ENCODE measurements around the gene SIGLEC7.
"Not testable (repeated sequence)": the region's sequence is repeated elsewhere in the genome, so short reads cannot be mapped to it uniquely, and the experiment has no call there.

SIGLEC7 gene

DNA sequence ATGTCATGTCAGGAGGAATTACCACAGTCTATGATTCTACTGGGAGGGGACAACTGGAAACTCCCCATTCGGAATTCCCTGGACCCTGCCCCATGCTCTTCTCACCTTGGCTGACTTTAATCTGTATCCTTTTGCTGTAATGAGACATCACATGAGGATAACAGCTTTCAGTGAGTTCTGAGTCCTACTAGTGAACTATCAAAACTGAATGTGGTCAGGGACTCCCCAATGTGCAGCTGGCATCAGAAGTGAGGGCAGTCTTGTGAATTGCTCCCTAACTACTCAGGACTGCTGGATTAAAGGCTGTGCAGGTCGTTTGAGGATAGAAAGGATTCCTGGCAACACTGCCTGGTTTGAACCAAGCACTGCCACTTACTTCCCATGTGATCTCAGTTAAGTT, 15.2 kb downstream of the SIGLEC7 start:
- H3K36me3 ChIP-seq (ENCODE audit: control insufficient read depth, insufficient read depth, low read length) = no peaks in the 10 kb centered on the region
- H3K4me1 ChIP-seq (ENCODE audit: control insufficient read depth, insufficient read depth, low read length) = no peaks in the 10 kb centered on the region
- H3K27me3 ChIP-seq (ENCODE audit: control insufficient read depth, insufficient read depth, low read length) = no peaks in the 10 kb centered on the region; the same call in 1 of the 2 replicates
- H3K27ac ChIP-seq (ENCODE audit: low read depth, low read length) = no peak overlapping the region
- no peak overlapping the region for H3K9ac ChIP-seq (ENCODE audit: low read depth, low read length)
- no peak overlapping the region for H3K4me3 ChIP-seq (ENCODE audit: low read depth, low read length)
- H3K9me3 ChIP-seq (ENCODE audit: control insufficient read depth, insufficient read depth, low read length) = no peaks in the 10 kb centered on the region

DNA sequence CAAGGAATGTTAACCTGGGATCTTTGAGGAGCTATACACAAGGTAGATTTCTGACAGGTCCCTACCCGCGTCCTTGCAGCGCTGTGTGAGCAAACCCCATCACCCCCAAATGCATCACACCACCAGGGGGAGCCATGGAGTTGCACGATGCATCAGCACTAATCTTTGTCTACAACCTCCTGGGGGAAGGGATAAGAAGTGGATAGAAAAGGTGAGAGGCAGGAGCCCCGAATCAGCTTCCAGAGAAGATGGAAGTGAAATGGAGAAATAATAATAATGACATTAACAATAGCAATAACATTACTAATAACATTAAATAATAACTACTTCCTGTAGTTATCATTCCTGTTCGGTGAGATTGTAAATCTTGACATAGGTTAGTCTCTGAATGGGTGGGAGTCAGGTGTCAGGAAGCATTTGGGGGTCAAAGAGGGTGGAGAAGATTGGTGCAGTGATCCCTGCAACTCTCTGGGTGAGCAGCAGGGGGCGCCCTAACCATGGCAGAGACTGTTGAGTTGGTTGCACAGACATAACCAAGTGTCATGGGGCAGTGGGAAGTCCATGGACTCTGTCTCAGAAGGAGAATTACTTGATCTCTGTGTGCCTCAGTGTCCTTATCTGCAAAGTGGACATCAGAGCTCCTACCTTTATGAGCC, 16.5 kb downstream of the SIGLEC7 start:
- no peak overlapping the region for H3K4me3 ChIP-seq (ENCODE audit: low read depth, low read length)
- no peaks in the 10 kb centered on the region for H3K4me1 ChIP-seq (ENCODE audit: control insufficient read depth, insufficient read depth, low read length)
- no peaks in the 10 kb centered on the region for H3K36me3 ChIP-seq (ENCODE audit: control insufficient read depth, insufficient read depth, low read length)
- no peak overlapping the region for H3K9ac ChIP-seq (ENCODE audit: low read depth, low read length)
- H3K27me3 ChIP-seq (ENCODE audit: control insufficient read depth, insufficient read depth, low read length) = no peaks in the 10 kb centered on the region; the same call in 1 of the 2 replicates
- no peaks in the 10 kb centered on the region for H3K9me3 ChIP-seq (ENCODE audit: control insufficient read depth, insufficient read depth, low read length)
- no peak overlapping the region for H3K27ac ChIP-seq (ENCODE audit: low read depth, low read length)

DNA sequence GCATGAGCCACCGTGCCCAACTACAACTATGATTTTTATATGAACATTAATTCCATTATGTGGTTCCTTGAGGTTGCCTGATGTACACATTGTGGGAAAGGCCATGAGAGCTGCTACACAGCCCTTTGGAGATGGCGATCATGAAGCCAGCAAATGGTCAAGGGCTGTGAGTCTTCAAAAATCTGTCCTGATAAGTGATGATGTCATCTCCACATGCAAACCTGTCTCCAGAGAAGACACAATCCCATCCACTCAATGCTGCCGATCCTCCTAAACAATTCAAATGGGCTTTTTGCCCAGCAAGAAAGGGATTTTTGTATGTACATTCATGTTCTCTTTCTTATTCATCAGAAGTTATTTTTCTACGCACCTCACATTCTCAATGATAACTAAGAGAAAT, 17.6 kb downstream of the SIGLEC7 start:
- Histone ChIP-seq H3K27me3 (ENCODE audit: control insufficient read depth, insufficient read depth, low read length) (no peaks in the 10 kb centered on the region; the same call in 1 of the 2 replicates), H3K4me1 (ENCODE audit: control insufficient read depth, insufficient read depth, low read length) (no peaks in the 10 kb centered on the region), H3K9me3 (ENCODE audit: control insufficient read depth, insufficient read depth, low read length) (no peaks in the 10 kb centered on the region), H3K4me3 (ENCODE audit: low read depth, low read length) (no peak overlapping the region), H3K36me3 (ENCODE audit: control insufficient read depth, insufficient read depth, low read length) (no peaks in the 10 kb centered on the region), H3K27ac (ENCODE audit: low read depth, low read length) (no peak overlapping the region), H3K9ac (ENCODE audit: low read depth, low read length) (no peak overlapping the region)

DNA sequence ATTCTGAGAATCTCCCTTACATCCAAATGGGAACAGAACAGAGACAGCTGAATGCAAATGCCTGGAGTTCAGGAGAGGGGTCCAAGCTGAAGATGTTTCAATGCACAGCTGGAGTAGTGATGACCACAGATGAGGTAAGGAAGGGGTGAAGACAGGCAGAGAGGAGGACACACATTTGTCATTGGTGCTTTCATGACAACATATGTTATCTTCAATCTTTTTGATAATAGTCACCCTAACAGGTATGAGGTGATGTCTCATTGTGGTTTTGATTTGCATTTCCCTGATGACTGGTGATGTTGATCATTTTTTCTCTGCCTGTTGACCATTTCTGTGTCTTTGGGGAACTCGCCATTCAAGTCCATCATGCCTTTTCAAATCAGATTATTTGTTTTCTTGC, 19.2 kb downstream of the SIGLEC7 start:
- Histone ChIP-seq H3K4me3 (ENCODE audit: low read depth, low read length) (no peak overlapping the region), H3K9ac (ENCODE audit: low read depth, low read length) (no peak overlapping the region), H3K9me3 (ENCODE audit: control insufficient read depth, insufficient read depth, low read length) (no peaks in the 10 kb centered on the region), H3K27ac (ENCODE audit: low read depth, low read length) (no peak overlapping the region), H3K36me3 (ENCODE audit: control insufficient read depth, insufficient read depth, low read length) (no peaks in the 10 kb centered on the region), H3K27me3 (ENCODE audit: control insufficient read depth, insufficient read depth, low read length) (no peaks in the 10 kb centered on the region; the same call in 1 of the 2 replicates), H3K4me1 (ENCODE audit: control insufficient read depth, insufficient read depth, low read length) (no peaks in the 10 kb centered on the region)

DNA sequence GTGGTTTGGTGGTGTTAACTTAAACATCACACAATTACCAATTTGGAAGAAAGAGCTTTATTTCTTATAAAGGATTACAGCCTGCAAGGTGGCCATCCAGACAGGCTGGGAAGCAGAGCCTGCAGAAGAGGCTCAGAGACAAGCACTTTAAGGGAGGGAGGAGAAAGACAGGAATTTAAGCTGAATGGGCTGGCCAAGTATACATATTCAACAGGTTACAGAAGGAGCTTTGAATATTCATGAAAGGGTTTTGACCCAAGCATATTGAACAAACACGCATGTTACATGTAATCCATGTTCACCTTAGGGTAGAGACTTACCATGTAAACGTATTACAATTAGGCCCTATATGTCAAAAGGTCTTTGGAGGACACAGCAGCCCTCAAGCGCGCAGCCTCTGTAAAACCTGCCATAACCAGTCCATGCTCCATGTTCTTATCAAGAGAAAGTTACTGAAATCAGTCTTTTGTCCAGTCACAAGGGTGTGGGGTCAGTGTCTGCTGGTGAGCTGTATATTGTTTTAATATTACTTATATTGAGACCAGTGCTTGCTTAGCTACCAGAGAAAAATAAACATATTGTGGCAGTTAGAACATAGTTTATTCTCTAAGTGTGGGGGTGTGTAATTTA, 19.9 kb downstream of the SIGLEC7 start:
- Histone ChIP-seq H3K36me3 (ENCODE audit: control insufficient read depth, insufficient read depth, low read length) (no peaks in the 10 kb centered on the region), H3K27me3 (ENCODE audit: control insufficient read depth, insufficient read depth, low read length) (no peaks in the 10 kb centered on the region; the same call in 1 of the 2 replicates), H3K27ac (ENCODE audit: low read depth, low read length) (no peak overlapping the region), H3K4me1 (ENCODE audit: control insufficient read depth, insufficient read depth, low read length) (no peaks in the 10 kb centered on the region), H3K9me3 (ENCODE audit: control insufficient read depth, insufficient read depth, low read length) (no peaks in the 10 kb centered on the region), H3K4me3 (ENCODE audit: low read depth, low read length) (no peak overlapping the region), H3K9ac (ENCODE audit: low read depth, low read length) (no peak overlapping the region)

DNA sequence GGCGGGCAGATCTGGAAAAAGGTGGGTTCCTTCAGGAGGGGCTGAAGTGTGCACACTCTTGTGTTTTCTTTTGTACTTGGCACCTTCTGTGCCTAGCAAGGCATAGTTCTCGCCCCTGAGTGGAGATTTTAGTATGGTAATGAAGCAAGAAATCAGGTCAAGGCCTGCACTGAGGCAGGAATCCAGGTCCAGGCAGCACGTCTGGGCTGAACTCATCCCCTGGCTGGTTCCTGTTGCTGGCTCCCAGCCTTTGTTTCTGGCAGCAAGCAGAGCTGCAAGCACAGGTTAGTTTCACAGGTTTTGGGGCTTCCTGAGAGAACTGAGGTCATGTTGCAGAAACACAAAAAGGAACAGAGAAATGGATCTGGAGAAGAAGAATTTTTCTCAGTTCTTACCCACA, 21.2 kb downstream of the SIGLEC7 start:
- no peak overlapping the region for H3K27ac ChIP-seq (ENCODE audit: low read depth, low read length)
- no peaks in the 10 kb centered on the region for H3K9me3 ChIP-seq (ENCODE audit: control insufficient read depth, insufficient read depth, low read length)
- no peak overlapping the region for H3K4me3 ChIP-seq (ENCODE audit: low read depth, low read length)
- no peaks in the 10 kb centered on the region for H3K4me1 ChIP-seq (ENCODE audit: control insufficient read depth, insufficient read depth, low read length)
- H3K36me3 ChIP-seq (ENCODE audit: control insufficient read depth, insufficient read depth, low read length) = no peaks in the 10 kb centered on the region
- H3K9ac ChIP-seq (ENCODE audit: low read depth, low read length) = no peak overlapping the region
- no peaks in the 10 kb centered on the region for H3K27me3 ChIP-seq (ENCODE audit: control insufficient read depth, insufficient read depth, low read length)

DNA sequence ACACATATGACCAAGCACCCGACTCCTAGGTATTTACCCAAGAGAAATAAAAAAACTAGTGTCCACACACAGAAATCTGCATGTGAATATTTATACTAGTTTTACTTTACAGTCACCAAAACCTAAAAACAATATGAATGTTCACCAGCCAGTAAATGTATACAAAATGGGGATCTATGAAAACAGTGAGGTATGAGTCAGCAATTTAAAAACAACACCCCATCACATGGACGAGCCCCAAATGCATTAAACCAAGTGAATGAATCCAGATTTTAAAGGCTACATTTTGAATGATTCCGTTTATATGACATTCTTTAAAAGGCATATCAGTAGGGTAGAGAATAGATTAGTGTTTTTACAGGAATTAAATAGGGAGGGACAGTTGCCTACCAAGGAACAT, 22.1 kb downstream of the SIGLEC7 start:
- H3K4me1 ChIP-seq (ENCODE audit: control insufficient read depth, insufficient read depth, low read length) = no peaks in the 10 kb centered on the region
- no peaks in the 10 kb centered on the region for H3K36me3 ChIP-seq (ENCODE audit: control insufficient read depth, insufficient read depth, low read length)
- no peaks in the 10 kb centered on the region for H3K9me3 ChIP-seq (ENCODE audit: control insufficient read depth, insufficient read depth, low read length)
- no peaks in the 10 kb centered on the region for H3K27me3 ChIP-seq (ENCODE audit: control insufficient read depth, insufficient read depth, low read length)
- no peak overlapping the region for H3K4me3 ChIP-seq (ENCODE audit: low read depth, low read length)
- no peak overlapping the region for H3K9ac ChIP-seq (ENCODE audit: low read depth, low read length)
- no peak overlapping the region for H3K27ac ChIP-seq (ENCODE audit: low read depth, low read length)

DNA sequence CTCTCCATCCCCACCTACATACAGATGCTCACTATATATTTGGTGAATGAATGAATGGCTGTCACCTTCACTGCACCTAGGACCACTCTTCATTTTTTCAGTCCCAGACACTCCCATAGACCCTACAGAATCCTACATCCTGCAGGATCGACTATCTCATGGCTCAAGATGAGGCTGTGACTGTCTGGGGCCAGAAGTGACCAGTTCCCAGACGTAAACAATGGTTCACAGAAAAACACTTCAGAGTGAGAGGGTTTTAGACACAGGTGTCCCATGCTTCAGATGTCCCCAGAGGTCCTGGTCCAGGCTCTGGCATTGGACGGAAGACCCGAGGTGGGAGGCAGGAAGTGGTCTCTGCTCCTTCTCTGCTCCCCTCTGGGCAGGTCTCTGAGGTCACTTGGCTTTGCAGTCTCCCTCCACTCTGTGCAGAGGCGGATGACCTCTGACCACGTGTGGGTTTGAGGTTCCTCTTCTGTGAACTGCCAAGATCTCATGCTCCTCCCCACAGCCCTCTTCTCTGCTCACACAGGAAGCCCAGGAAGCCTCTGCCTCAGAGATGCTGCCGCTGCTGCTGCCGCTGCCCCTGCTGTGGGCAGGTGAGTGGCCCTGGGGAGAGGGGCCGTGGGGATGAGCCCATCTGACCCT, 24.9 kb downstream of the SIGLEC7 start:
- Histone ChIP-seq H3K27me3 (ENCODE audit: control insufficient read depth, insufficient read depth, low read length) (no peaks in the 10 kb centered on the region; the same call in 1 of the 2 replicates), H3K4me3 (ENCODE audit: low read depth, low read length) (no peak overlapping the region), H3K27ac (ENCODE audit: low read depth, low read length) (no peak overlapping the region), H3K9ac (ENCODE audit: low read depth, low read length) (no peak overlapping the region), H3K9me3 (ENCODE audit: control insufficient read depth, insufficient read depth, low read length) (no peaks in the 10 kb centered on the region), H3K36me3 (ENCODE audit: control insufficient read depth, insufficient read depth, low read length) (no peaks in the 10 kb centered on the region), H3K4me1 (ENCODE audit: control insufficient read depth, insufficient read depth, low read length) (no peaks in the 10 kb centered on the region)

DNA sequence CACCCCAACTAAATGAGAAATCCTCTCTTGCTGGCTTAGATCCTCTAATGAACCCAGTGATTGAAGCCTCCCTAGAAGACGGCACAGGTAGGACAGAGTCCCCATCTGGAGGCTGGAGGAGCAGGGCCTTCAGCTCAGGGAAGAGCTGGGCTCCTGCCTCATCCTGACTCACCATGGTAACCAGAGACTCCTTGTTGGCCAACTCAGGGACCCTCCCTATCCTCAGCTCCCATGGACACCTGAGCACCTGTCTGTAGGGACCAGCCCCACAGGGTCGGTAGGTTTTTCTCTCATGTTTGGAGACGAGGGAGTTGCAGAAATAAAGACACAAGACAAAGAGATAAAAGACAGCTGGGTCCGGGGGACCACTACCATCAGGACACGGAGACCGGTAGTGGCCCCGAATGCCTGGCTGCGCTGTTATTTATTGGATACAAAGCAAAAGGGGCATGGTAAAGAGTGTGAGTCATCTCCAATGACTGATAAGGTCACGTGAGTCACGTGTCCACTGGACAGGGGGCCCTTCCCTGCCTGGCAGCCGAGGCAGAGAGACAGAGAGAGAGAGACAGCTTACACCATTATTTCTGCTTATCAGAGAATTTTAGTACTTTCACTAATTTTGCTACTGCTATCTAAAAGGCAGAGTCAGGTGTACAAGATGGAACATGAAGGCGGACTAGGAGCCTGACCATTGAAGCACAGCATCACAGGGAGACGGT, 26.6 kb downstream of the SIGLEC7 start:
- H3K9ac ChIP-seq (ENCODE audit: low read depth, low read length) = no peak overlapping the region
- H3K27ac ChIP-seq (ENCODE audit: low read depth, low read length) = no peak overlapping the region
- no peak overlapping the region for H3K4me3 ChIP-seq (ENCODE audit: low read depth, low read length)
- no peaks in the 10 kb centered on the region; the same call in 1 of the 2 replicates for H3K27me3 ChIP-seq (ENCODE audit: control insufficient read depth, insufficient read depth, low read length)
- no peaks in the 10 kb centered on the region for H3K4me1 ChIP-seq (ENCODE audit: control insufficient read depth, insufficient read depth, low read length)
- no peaks in the 10 kb centered on the region for H3K36me3 ChIP-seq (ENCODE audit: control insufficient read depth, insufficient read depth, low read length)
- H3K9me3 ChIP-seq (ENCODE audit: control insufficient read depth, insufficient read depth, low read length) = no peaks in the 10 kb centered on the region

DNA sequence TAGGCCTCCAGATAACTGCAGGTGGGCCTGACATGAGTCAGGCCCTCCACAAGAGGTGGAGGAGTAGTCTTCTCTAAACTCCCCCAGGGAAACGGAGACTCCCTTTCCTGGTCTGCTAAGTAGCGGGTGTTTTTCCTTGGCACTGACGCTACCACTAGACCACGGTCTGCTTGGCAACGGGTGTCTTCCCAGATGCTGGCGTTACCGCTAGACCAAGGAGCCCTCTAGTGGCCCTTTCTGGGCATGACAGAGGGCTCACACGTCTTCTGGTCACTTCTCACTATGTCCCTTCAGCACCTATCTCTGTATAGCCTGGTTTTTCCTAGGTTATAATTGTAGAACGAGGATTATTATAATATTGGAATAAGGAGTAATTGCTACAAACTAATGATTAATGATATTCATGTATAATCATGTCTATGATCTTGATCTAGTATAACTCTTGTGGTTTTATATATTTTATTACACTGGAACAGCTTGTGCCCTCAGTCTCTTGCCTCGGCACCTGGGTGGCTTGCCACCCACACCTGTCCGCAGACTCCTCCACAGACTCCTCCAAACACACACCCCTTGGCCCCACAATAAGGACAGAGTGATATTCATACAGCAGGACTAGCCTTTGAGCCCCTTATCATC, 27.3 kb downstream of the SIGLEC7 start:
- H3K4me1 ChIP-seq (ENCODE audit: control insufficient read depth, insufficient read depth, low read length); H3K27ac ChIP-seq (ENCODE audit: low read depth, low read length); H3K27me3 ChIP-seq (ENCODE audit: control insufficient read depth, insufficient read depth, low read length); H3K36me3 ChIP-seq (ENCODE audit: control insufficient read depth, insufficient read depth, low read length); H3K4me3 ChIP-seq (ENCODE audit: low read depth, low read length); H3K9me3 ChIP-seq (ENCODE audit: control insufficient read depth, insufficient read depth, low read length); H3K9ac ChIP-seq (ENCODE audit: low read depth, low read length): not testable (repeated sequence)

Measured in HUES48 (cell line).